22Rv1 (cell line): ENCODE results near the gene COPE.
"Not testable (repeated sequence)": the region's sequence is repeated elsewhere in the genome, so short reads cannot be mapped to it uniquely, and the experiment has no call there.

Experiments used
- H3K27ac ChIP-seq: fragments of 450-650 bp; 2 replicates; pipeline ENCODE4 v1.5.1; 2017
- ZFX ChIP-seq: fragments of 450-650 bp; IDR thresholded peaks from 2 replicates; pipeline ENCODE4 v1.6.1; 2017; ENCODE audit warnings: antibody characterized with exemption, borderline replicate concordance
- TF ChIP-seq, protein P1 (sequence below): fragments of 450-650 bp; IDR thresholded peaks from 2 replicates; pipeline ENCODE4 v1.5.1; 2017; ENCODE audit warnings: mild to moderate bottlenecking

COPE gene

DNA sequence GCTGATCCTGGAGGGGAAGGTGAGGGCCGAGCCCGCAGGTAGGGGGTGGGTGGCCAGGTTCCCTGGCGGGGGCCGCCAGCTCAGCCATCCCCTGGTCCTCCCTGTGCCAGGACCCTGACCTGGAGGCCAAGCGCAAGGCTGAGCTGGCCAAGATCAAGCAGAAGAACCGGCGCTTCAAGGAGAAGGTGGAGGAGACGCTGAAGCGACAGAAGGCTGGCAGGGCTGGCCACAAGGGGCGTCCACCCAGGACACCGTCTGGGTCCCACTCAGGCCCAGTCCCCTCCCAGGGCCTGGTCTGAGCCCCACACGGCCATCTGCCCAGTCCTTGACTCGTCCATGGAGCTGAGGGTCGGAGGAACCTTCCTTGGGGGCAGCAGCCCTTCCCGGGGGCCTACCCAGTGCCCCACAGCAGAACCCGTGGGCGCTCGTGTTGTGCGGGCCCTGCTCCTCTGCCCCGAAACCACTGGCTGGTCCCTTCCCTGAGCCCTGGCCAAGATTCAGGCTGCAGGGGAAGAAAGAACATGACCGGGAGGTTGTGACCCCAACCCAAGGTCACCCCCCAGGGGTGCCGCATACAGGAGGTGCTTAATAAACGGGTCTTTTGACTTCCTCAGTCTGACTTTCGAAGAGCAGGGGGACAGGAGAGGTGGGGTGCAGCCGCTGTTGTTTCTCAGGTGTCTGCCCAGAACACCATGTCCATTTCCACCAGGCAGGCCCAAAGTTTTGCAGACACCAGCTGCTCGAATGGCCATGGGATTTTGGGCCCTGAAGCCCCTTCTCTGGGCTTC, 9.0 kb upstream of the COPE start:
- no peak overlapping the region for H3K27ac ChIP-seq
- TF ChIP-seq ZFX, result no peak
- TF ChIP-seq, protein P1, sequence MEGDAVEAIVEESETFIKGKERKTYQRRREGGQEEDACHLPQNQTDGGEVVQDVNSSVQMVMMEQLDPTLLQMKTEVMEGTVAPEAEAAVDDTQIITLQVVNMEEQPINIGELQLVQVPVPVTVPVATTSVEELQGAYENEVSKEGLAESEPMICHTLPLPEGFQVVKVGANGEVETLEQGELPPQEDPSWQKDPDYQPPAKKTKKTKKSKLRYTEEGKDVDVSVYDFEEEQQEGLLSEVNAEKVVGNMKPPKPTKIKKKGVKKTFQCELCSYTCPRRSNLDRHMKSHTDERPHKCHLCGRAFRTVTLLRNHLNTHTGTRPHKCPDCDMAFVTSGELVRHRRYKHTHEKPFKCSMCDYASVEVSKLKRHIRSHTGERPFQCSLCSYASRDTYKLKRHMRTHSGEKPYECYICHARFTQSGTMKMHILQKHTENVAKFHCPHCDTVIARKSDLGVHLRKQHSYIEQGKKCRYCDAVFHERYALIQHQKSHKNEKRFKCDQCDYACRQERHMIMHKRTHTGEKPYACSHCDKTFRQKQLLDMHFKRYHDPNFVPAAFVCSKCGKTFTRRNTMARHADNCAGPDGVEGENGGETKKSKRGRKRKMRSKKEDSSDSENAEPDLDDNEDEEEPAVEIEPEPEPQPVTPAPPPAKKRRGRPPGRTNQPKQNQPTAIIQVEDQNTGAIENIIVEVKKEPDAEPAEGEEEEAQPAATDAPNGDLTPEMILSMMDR, result no peak

DNA sequence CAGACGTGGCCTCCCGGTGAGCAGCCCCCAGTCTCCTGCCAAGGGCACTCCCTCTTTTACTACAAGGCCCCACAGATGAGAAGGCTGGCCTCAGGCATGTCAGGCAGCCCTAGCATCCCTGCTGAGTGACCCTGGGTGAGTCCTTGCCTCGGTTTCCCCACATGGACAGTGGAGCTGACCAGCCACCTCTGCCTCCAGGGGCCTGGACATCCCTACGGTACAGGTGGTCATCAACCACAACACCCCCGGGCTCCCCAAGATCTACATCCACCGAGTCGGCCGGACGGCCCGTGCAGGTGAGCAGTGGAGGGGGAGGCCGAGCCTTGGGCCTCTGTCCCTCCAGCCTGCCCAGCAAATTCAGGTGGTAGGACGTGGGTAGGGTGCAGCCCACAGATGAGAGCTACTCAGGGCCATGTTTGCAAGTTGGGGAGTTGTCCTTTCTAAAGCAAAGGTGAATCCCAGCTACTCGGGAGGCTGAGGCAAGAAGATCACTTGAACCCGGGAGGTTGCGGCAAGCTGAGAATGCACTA, 5.6 kb upstream of the COPE start:
- H3K27ac ChIP-seq, result no peak overlapping the region
- TF ChIP-seq ZFX, result no peak
- TF ChIP-seq, protein P1, result no peak

DNA sequence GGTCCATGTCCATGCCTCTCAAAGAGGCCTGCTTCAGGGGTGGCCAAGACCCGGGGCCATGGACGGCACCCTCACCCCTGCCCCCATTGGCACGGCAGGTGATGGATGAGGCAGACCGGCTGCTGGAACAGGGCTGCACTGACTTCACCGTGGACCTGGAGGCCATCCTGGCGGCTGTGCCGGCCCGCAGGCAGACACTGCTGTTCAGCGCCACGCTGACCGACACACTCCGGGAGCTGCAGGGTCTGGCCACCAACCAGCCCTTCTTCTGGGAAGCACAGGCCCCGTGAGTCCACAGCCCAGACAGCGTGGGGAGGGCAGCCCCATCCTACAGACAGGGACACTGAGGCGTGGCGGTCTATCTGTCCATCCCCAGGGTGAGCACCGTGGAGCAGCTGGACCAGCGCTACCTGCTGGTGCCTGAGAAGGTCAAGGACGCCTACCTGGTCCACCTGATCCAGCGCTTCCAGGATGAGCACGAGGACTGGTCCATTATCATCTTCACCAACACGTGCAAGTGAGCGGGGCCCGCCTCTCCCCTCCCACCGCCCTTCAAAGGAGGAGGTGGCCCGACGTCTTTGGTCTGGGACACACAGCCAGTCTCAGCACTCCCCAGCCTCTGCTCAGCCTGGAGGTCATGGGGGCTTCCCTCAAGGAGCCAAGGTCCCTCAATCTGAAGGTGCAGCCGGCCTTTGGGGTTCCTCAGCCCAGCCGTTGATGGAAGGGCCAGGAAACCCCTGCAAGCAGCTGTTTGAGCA, 3.2 kb upstream of the COPE start:
- no peak for TF ChIP-seq ZFX
- TF ChIP-seq, protein P1, result no peak
- H3K27ac ChIP-seq, result no peak overlapping the region

DNA sequence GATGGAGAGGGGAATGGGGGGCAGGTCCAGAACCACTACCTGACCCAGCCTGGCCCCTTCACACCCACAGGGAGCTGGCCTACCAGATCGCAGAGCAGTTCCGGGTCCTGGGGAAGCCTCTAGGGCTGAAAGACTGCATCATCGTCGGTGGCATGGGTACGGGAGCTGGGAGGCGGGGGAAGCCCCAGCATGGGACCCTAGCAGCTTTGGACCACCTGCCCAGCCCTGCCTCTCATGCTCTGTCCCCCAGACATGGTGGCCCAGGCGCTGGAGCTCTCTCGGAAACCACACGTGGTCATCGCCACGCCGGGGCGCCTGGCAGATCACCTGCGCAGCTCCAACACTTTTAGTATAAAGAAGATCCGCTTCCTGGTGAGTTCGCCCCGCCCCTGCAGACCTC, 2.4 kb upstream of the COPE start:
- H3K27ac ChIP-seq, result no peak overlapping the region
- no peak for TF ChIP-seq ZFX
- TF ChIP-seq, protein P1, result no peak

DNA sequence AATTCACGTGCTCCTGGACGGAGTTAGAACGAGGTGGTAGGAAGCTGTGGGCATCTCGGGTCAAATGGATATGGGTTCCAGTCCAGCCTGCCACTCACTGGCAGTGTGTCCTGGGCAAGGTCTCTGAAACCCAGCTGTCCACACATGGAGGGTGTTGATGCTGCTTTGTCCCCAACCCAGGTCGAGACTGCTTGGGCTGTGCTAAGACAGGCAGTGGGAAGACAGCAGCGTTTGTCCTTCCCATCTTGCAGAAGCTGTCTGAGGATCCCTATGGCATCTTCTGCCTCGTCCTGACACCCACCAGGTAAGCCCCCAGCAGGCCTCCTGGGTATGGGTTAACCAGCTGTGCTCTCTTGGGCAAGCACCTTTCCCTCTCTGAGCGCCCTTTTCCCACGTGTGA, 1.2 kb upstream of the COPE start:
- peak overlapping the region; percentile 85 for H3K27ac ChIP-seq
- TF ChIP-seq ZFX, result no peak
- TF ChIP-seq, protein P1, result no peak

DNA sequence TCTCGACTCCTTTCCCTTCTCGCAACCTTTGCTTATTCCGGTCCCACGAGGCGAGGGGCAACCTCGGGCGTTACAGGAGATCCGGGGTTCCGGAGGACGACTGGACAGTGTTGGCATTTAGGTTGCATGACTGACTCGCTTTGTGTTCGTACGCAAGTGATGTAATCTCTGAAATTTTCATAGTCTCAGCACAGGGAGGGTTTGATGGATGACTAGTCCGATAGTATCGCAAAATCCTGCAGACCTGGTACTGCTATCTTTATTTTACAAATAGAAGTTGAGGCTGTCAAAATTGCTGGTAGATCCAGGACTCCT, 670 bp upstream of the COPE start:
- no peak for TF ChIP-seq ZFX
- TF ChIP-seq, protein P1, result no peak
- H3K27ac ChIP-seq, result peak overlapping the region; percentile 85

DNA sequence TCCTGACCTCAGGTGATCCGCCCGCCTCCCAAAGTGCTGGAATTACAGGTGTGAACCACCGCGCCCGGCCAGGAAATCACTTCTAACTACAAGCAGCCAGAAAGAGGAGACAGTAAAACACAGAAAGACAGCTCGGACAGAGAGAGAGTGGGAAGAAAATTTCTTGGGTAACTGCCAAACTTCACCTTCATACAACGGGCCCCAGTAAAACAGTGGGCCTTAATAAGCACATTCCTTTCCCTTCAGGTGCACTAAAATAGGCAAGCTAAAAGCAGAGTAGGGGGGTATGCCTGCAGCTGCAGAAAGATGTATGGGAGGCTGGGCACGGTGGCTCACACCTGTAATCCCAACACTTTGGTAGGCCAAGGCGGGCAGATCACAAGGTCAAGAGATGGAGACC, 1.6 kb downstream of the COPE start:
- not testable (repeated sequence) for H3K27ac ChIP-seq
